ENCODE results near the gene LYSMD1. TPM values are rescaled to one million over a fixed set of nuclear protein-coding genes. Genes with fewer than 3 reads are reported as not detected.

The LYSMD1 gene
- total and polyA plus RNA-seq, 2 donors (not counting 1 experiment from before 2014, with no cell fraction given), result 4.6 to 9.7 TPM

- Histone ChIP-seq H3K4me2 (ENCODE audit: extremely low read depth, insufficient read depth, low read length) (no peak overlapping the region), H3K4me1 (ENCODE audit: control insufficient read depth, extremely low read depth, insufficient read depth, low read length) (peaks cover 10% of the 10 kb centered on the region), H3K9me3 (ENCODE audit: control insufficient read depth, insufficient read depth, low read depth, low read length) (no peaks in the 10 kb centered on the region), H3K36me3 (ENCODE audit: control insufficient read depth, insufficient read depth, low read length) (no peaks in the 10 kb centered on the region), H3K27ac (ENCODE audit: insufficient read depth, low read length) (no peak overlapping the region), H3K79me2 (ENCODE audit: control insufficient read depth, insufficient read depth, low read length) (no peaks in the 10 kb centered on the region), H3K9ac (ENCODE audit: insufficient read depth, low read length) (no peak overlapping the region), H2AFZ (ENCODE audit: low read length) (no peak overlapping the region), H3K27me3 (ENCODE audit: control insufficient read depth, insufficient read depth, low read length) (peaks cover 3% of the 10 kb centered on the region), H4K20me1 (ENCODE audit: control insufficient read depth, extremely low read depth, insufficient read depth, low read length) (no peaks in the 10 kb centered on the region), H3K4me3 (replicated peaks in 1 of 4; ENCODE audit: control extremely low read depth in 1 of 4, insufficient read depth in 1 of 4, low read depth in 3 of 4, low read length in 4 of 4) (no peak overlapping the region)
- no peak for DNase-seq (ENCODE audit: low read depth in 2 of 2)
- TF ChIP-seq EZH2 (IDR thresholded peaks at IDR 0.05; ENCODE audit: low read length, missing control alignments) (no peak), CTCF (conservative IDR thresholded peaks at IDR 0.05 in 1 of 2, IDR thresholded peaks at IDR 0.05 in 1 of 2; ENCODE audit: low read depth in 1 of 2, low read length in 2 of 2) (no peak)
Measured at GRCh38 chr1:151143986-151144385, 21.7 kb downstream of the LYSMD1 start.

- H3K4me3 ChIP-seq (replicated peaks in 1 of 4; ENCODE audit: control extremely low read depth in 1 of 4, insufficient read depth in 1 of 4, low read depth in 3 of 4, low read length in 4 of 4), result no peak overlapping the region
Measured at GRCh38 chr1:151143057-151143435, 22.7 kb downstream of the LYSMD1 start.

GRCh38 chr1:151142411-151143056 lies 23.2 kb downstream of the LYSMD1 start:
- H3K4me2 ChIP-seq (ENCODE audit: extremely low read depth, insufficient read depth, low read length), result no peak overlapping the region
- no peaks in the 10 kb centered on the region for H3K36me3 ChIP-seq (ENCODE audit: control insufficient read depth, insufficient read depth, low read length)
- H3K79me2 ChIP-seq (ENCODE audit: control insufficient read depth, insufficient read depth, low read length), result no peaks in the 10 kb centered on the region
- DNase-seq (ENCODE audit: low read depth in 2 of 2), result no peak
- no peaks in the 10 kb centered on the region for H4K20me1 ChIP-seq (ENCODE audit: control insufficient read depth, extremely low read depth, insufficient read depth, low read length)
- peaks cover 3% of the 10 kb centered on the region for H3K27me3 ChIP-seq (ENCODE audit: control insufficient read depth, insufficient read depth, low read length)
- H3K4me3 ChIP-seq (replicated peaks in 1 of 4; ENCODE audit: control extremely low read depth in 1 of 4, insufficient read depth in 1 of 4, low read depth in 3 of 4, low read length in 4 of 4), result no peak overlapping the region
- TF ChIP-seq EZH2 (IDR thresholded peaks at IDR 0.05; ENCODE audit: low read length, missing control alignments) (no peak), CTCF (conservative IDR thresholded peaks at IDR 0.05 in 1 of 2, IDR thresholded peaks at IDR 0.05 in 1 of 2; ENCODE audit: low read depth in 1 of 2, low read length in 2 of 2) (no peak)
- H3K9me3 ChIP-seq (ENCODE audit: control insufficient read depth, insufficient read depth, low read depth, low read length), result no peaks in the 10 kb centered on the region
- no peak overlapping the region for H3K9ac ChIP-seq (ENCODE audit: insufficient read depth, low read length)
- peaks cover 10% of the 10 kb centered on the region for H3K4me1 ChIP-seq (ENCODE audit: control insufficient read depth, extremely low read depth, insufficient read depth, low read length)
- H2AFZ ChIP-seq (ENCODE audit: low read length), result no peak overlapping the region
- no peak overlapping the region for H3K27ac ChIP-seq (ENCODE audit: insufficient read depth, low read length)

More at GRCh38 chr1:151143057-151143435, 22.7 kb downstream of the LYSMD1 start:
- TF ChIP-seq EZH2 (IDR thresholded peaks at IDR 0.05; ENCODE audit: low read length, missing control alignments) (no peak), CTCF (conservative IDR thresholded peaks at IDR 0.05 in 1 of 2, IDR thresholded peaks at IDR 0.05 in 1 of 2; ENCODE audit: low read depth in 1 of 2, low read length in 2 of 2) (no peak)
- peaks cover 3% of the 10 kb centered on the region for H3K27me3 ChIP-seq (ENCODE audit: control insufficient read depth, insufficient read depth, low read length)
- H3K4me1 ChIP-seq (ENCODE audit: control insufficient read depth, extremely low read depth, insufficient read depth, low read length), result peaks cover 10% of the 10 kb centered on the region
- H3K4me2 ChIP-seq (ENCODE audit: extremely low read depth, insufficient read depth, low read length), result no peak overlapping the region
- no peaks in the 10 kb centered on the region for H3K9me3 ChIP-seq (ENCODE audit: control insufficient read depth, insufficient read depth, low read depth, low read length)
- no peaks in the 10 kb centered on the region for H4K20me1 ChIP-seq (ENCODE audit: control insufficient read depth, extremely low read depth, insufficient read depth, low read length)
- no peak overlapping the region for H3K9ac ChIP-seq (ENCODE audit: insufficient read depth, low read length)
- H2AFZ ChIP-seq (ENCODE audit: low read length), result no peak overlapping the region
- no peak overlapping the region for H3K27ac ChIP-seq (ENCODE audit: insufficient read depth, low read length)
- no peaks in the 10 kb centered on the region for H3K79me2 ChIP-seq (ENCODE audit: control insufficient read depth, insufficient read depth, low read length)
- no peak for DNase-seq (ENCODE audit: low read depth in 2 of 2)
- no peaks in the 10 kb centered on the region for H3K36me3 ChIP-seq (ENCODE audit: control insufficient read depth, insufficient read depth, low read length)

Data from fibroblast of lung (primary cell).